GM19193 (cell line): ENCODE results near the gene TBRG4.

ENCODE experiments used
- POLR2A ChIP-seq: IDR thresholded peaks from 4 replicates; pipeline ENCODE4 v1.6.1; 2011; ENCODE audit not compliant: insufficient read depth, insufficient read length; ENCODE audit errors: extremely low read depth

TBRG4 gene

GRCh38 chr7:45111298-45112223 lies at the start of gene TBRG4:
TSS of gene TBRG4 (minus strand) at chr7:45111697. CDS start at chr7:45109237, 2,460 bp downstream.
- TF ChIP-seq POLR2A, result peak; percentile 96

- TF ChIP-seq POLR2A, result no peak
These were observed 49.6 kb upstream of the TBRG4 start for GRCh38 chr7:45161138-45161537.

GRCh38 chr7:45160417-45160881 lies 49.0 kb upstream of the TBRG4 start:
- TF ChIP-seq POLR2A, result no peak

- no peak for TF ChIP-seq POLR2A
These were observed 47.8 kb upstream of the TBRG4 start for GRCh38 chr7:45159296-45159695.

- TF ChIP-seq POLR2A, result no peak
These were observed 47.0 kb upstream of the TBRG4 start for GRCh38 chr7:45158471-45158870.

GRCh38 chr7:45157653-45158401 lies 46.3 kb upstream of the TBRG4 start, which contains the start of gene RAMP3:
TSS of gene RAMP3 (plus strand) at chr7:45157791. CDS start at chr7:45157829, 38 bp downstream.
- no peak for TF ChIP-seq POLR2A

- no peak for TF ChIP-seq POLR2A
These were observed 45.8 kb upstream of the TBRG4 start for GRCh38 chr7:45157286-45157652.

GRCh38 chr7:45156516-45157272 lies 45.2 kb upstream of the TBRG4 start:
- TF ChIP-seq POLR2A, result no peak

GRCh38 chr7:45155941-45156340 lies 44.4 kb upstream of the TBRG4 start:
- no peak for TF ChIP-seq POLR2A

GRCh38 chr7:45155357-45155900 lies 43.9 kb upstream of the TBRG4 start:
- no peak for TF ChIP-seq POLR2A

- TF ChIP-seq POLR2A, result no peak
These were observed 41.7 kb upstream of the TBRG4 start for GRCh38 chr7:45153233-45153632.

GRCh38 chr7:45151967-45152366 lies 40.5 kb upstream of the TBRG4 start:
- no peak for TF ChIP-seq POLR2A

- no peak for TF ChIP-seq POLR2A
These were observed 39.7 kb upstream of the TBRG4 start for GRCh38 chr7:45151131-45151684.

- no peak for TF ChIP-seq POLR2A
These were observed 38.7 kb upstream of the TBRG4 start for GRCh38 chr7:45150199-45150598.
